WERI-Rb-1 (cell line): ENCODE results near the gene MTCH1.

Source experiments
- DNase-seq: peaks from one replicate; pipeline ENCODE4 v3.0.0-alpha.2; 2020
- H3K27ac ChIP-seq: fragments of 250-450 bp; sonication (Bioruptor Pico); 2 replicates; pipeline ENCODE4 v1.5.1; 2020; ENCODE audit warnings: mild to moderate bottlenecking, moderate library complexity
- H3K27me3 ChIP-seq: fragments of 250-450 bp; sonication (Bioruptor Pico); 2 replicates; pipeline ENCODE4 v1.5.1; 2021; ENCODE audit warnings: mild to moderate bottlenecking, low read depth, moderate library complexity; ENCODE audit not compliant: insufficient read depth, severe bottlenecking
- H3K36me3 ChIP-seq: fragments of 250-450 bp; sonication (Bioruptor Pico); 2 replicates; pipeline ENCODE4 v1.5.1; 2020; ENCODE audit warnings: mild to moderate bottlenecking, moderate library complexity
- H3K4me3 ChIP-seq: 2 replicates; pipeline ENCODE4 v1.5.1; 2011; ENCODE audit warnings: low read depth, mild to moderate bottlenecking, control low read depth, low read length
- H3K9me3 ChIP-seq: fragments of 250-450 bp; sonication (Bioruptor Pico); 2 replicates; pipeline ENCODE4 v1.5.1; 2021; ENCODE audit warnings: mild to moderate bottlenecking, moderate library complexity; ENCODE audit not compliant: severe bottlenecking
- TF ChIP-seq, protein P1 (sequence below): IDR thresholded peaks from 2 replicates; pipeline ENCODE4 v1.5.1; 2011; ENCODE audit warnings: low read depth, mild to moderate bottlenecking, control low read depth, inconsistent platforms, low read length

MTCH1 gene

DNA sequence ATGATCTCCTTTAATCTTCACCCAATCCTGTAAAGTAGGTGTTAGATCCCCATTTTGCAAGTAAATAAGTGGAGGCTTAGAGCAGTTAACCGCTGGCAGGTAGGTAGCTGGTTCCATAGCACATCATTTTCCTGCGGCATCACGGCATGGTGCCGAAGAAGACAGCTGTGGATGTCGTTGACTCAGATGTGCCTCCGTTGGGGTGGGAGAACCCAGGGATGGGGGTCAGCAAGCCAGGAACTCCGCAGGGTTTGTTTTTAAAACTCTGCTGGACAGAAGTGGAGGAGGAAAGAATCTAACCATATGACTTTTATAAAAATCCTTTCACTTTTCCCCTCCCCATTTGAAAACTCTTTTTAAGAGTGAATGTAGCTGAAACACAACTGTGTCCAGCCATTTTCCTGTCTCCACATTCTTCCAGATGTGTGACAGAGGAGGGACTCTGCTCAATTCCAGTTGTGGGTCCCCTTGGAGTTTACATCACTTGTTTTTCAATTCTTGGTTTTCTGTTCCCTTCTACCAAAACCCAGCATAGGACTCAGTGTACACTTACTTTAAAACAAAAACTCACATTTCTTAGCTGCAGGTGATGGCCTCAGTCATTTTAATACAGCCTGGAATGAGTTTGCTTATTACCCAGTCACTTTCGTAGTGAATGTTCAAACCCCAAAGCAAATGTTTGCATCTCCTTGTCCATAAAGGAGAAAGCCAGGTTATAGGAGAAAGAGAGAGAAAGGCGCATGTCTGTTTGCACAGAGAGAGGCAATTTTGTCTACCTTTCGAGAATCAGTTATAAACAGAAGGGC is 59.1 kb downstream of the MTCH1 start:
- peaks cover 6% of the 10 kb centered on the region; the same call in 1 of the 2 replicates for H3K36me3 ChIP-seq
- H3K27ac ChIP-seq, result no peak overlapping the region
- H3K27me3 ChIP-seq, result no peaks in the 10 kb centered on the region
- no peak for DNase-seq
- no peak overlapping the region for H3K4me3 ChIP-seq
- no peaks in the 10 kb centered on the region for H3K9me3 ChIP-seq
- TF ChIP-seq, protein P1, sequence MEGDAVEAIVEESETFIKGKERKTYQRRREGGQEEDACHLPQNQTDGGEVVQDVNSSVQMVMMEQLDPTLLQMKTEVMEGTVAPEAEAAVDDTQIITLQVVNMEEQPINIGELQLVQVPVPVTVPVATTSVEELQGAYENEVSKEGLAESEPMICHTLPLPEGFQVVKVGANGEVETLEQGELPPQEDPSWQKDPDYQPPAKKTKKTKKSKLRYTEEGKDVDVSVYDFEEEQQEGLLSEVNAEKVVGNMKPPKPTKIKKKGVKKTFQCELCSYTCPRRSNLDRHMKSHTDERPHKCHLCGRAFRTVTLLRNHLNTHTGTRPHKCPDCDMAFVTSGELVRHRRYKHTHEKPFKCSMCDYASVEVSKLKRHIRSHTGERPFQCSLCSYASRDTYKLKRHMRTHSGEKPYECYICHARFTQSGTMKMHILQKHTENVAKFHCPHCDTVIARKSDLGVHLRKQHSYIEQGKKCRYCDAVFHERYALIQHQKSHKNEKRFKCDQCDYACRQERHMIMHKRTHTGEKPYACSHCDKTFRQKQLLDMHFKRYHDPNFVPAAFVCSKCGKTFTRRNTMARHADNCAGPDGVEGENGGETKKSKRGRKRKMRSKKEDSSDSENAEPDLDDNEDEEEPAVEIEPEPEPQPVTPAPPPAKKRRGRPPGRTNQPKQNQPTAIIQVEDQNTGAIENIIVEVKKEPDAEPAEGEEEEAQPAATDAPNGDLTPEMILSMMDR, result no peak

DNA sequence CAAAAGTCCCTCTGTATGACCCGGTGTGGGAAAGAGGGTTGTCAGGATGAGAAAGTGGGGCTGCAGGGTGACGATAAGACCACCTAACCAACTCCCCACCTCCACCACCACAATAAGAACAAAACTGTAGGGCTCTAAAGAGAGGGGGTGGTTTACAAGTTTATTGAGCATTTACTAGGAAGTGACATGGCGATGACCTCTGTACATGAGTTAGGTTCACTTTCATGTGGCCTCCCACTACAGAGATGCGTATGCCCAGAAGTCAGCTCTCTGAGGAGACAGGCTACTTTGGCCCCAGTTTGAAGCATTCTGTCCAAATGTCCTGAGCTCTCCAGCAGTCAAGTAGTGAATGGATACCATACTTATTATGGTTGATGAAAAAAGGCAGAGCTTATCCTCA is 60.2 kb downstream of the MTCH1 start:
- TF ChIP-seq, protein P1, result no peak
- peaks cover 6% of the 10 kb centered on the region; the same call in 1 of the 2 replicates for H3K36me3 ChIP-seq
- DNase-seq, result no peak
- no peak overlapping the region for H3K4me3 ChIP-seq
- no peaks in the 10 kb centered on the region for H3K9me3 ChIP-seq
- H3K27me3 ChIP-seq, result no peaks in the 10 kb centered on the region
- H3K27ac ChIP-seq, result no peak overlapping the region

DNA sequence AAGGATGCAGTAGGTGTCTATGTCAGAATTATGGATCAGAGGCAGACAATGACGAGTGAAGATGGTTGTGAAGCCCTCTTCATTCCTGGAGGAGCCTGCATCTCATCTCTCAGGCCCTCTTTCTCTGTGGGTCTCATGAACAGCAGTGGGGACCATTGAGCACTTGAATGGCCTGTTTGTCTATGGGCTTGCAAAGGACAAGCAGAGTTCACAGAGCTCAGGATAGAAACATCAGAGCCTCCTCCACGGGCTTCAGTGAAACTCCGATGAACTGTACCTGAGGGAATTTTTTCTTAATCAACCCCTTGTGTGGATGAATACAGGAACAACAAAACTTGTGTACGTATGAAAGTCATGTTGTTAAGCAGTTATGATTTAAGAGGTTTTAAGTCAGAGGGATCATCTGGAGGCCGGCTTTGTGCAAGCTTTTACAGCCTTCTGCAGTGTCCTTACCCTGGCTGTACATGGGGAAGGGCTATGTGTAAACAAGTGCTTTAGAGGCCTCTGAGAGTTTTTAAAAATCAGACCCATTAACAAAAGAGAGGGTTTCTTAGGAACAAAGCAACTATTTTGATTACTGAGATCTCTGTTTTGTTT is 61.1 kb downstream of the MTCH1 start:
- Histone ChIP-seq H3K36me3 (peaks cover 6% of the 10 kb centered on the region; the same call in 1 of the 2 replicates), H3K27ac (no peak overlapping the region), H3K9me3 (no peaks in the 10 kb centered on the region), H3K4me3 (no peak overlapping the region), H3K27me3 (no peaks in the 10 kb centered on the region)
- TF ChIP-seq, protein P1, result no peak
- no peak for DNase-seq

DNA sequence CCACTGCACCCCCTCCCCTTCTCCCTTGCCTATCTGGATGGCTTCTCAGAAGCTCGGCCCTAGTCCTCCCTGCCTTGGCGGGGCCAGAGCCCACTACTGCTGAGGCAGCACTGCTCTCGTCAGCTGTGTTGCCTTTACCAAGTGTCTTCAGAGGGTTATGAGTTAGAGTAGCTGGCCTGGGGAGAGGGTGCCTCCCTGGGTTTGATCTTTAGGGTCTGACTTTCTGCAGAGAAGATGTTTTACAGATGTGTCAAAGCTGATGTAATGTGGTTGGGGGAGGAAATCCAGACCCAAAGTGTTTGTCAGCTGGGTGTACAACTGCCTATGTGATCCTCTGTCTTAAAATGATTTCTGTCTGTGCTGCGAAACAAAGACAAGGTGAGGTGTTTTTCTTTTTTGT is 61.9 kb downstream of the MTCH1 start:
- Histone ChIP-seq H3K27me3 (no peaks in the 10 kb centered on the region), H3K4me3 (no peak overlapping the region), H3K27ac (no peak overlapping the region), H3K36me3 (peaks cover 6% of the 10 kb centered on the region; the same call in 1 of the 2 replicates), H3K9me3 (no peaks in the 10 kb centered on the region)
- TF ChIP-seq, protein P1, result no peak
- DNase-seq, result no peak

DNA sequence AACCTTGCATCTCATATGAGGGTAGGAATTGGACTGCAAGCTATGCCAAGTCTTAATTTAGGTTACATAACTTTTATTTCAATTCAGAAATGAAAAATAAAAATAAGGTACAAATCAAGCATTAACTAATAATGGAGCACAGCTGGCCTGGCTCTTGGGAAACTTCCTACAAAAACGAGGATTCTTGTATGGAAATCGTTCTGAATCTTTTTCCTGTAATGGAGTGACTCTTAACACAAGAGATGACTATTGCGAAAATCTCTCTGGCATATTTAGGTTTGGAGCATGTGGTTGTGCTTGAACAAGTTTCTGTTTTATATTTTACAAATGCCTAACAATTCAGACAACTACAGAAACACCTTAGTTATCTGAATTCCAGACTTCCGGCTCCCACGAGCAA is 65.5 kb downstream of the MTCH1 start:
- peaks cover 16% of the 10 kb centered on the region for H3K36me3 ChIP-seq
- H3K27ac ChIP-seq, result no peak overlapping the region

More for the DNA sequence above, 65.5 kb downstream of the MTCH1 start:
- H3K4me3 ChIP-seq, result no peak overlapping the region
- no peaks in the 10 kb centered on the region for H3K27me3 ChIP-seq
- DNase-seq, result no peak
- H3K9me3 ChIP-seq, result no peaks in the 10 kb centered on the region
- TF ChIP-seq, protein P1, result no peak
